NCI-H510A (cell line): ENCODE measurements around the gene C1QC.

ENCODE experiments used
- DNase-seq: peaks from one replicate; lab custom pipeline; 2025; lab: John Stamatoyannopoulos, UW

The C1QC gene

DNA sequence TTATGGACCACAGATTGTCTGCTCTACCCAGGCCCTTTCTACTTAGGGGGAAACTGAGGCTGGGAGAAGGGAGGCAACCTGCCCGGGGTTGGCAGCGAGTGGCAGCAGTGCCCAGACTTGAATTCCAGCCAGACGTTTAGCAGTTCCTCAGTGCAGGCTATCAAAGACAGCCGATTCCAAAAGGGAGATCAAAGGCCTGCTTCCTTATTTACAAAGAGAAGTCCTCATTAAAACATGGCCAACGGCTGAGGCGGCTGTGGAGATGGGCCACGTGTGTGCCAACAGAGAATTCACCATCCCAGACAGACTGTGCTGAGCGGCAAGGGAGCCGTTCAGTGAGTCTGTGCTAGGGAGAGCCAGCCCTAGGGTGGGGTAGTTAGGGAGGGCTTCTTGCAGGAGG, 37.3 kb downstream of the C1QC start:
- no peak for DNase-seq

DNA sequence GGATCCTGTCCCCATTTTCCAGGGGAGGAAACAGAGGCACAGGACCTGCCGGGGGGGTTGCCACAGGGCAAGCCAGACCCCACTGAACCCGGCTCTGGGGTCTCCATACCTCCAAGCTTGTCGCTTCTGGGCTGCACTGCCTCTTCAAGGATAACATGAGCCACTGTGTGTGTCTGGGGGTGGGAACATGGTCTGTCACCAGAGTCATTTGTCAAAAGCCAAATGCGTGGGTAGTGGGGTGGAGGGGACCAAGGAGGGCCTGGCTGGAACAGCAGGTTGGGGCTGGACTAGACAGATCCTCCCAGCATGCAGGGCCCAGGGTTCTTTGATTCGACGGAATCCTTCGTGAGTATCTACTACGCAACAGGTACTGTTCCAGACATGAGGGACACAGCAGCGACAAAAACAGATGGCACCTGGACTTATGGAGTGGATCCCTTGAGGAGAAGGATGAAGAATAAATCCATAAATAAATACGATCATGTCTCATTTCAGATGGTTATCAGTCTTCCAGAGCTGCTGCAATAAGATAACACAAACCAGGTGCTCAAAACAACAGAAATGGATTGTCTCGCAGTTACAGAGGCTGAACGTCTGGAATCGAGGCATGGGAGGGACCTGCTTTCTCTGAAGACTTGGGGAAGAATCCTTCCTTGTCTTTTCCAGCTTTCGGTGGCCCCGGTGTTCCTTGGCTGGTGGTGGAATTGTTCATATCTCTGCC, 38.3 kb downstream of the C1QC start:
- no peak for DNase-seq

DNA sequence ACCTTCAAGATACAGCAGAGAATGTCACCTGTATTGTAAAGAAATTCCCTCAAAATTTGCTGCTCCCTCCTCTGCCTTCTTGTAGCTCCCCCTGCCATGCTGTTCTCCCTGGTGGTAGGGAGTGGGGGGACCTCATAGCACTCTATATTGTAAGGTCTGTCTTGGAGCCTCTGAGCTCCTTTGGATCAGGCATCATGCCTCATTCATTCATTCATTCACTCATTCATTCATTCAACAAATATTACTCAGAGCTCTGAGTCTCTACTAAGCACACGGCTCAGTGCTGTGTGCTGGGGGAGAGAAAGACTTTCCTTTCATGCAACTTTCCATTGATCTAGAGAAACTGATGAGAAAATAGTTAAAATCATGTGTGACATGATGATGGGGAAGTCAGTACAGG, 40.1 kb downstream of the C1QC start:
- DNase-seq: no peak

DNA sequence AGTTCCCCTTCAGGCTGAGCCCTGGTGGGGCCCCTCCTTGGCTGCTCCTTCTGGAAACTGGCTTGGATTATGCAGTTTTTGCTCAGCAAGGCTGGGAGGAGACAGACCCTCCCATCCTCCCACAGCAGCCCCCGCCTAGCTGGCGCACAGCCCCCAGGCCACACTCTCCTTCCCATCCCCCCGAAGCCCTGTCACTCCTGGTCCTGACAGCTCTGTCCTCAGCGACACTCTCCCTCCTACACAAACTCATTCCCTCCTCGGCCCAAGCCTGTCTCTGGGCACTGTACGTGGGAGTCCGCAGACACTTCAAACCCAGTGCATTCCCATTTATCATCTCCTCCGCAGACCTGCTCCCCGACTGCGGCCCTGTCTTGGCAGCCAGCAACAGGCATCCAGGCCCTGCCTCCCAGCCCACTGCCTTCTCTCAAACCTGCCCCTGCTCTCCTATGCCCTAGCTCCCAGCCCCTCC, 42.2 kb downstream of the C1QC start:
- no peak for DNase-seq

DNA sequence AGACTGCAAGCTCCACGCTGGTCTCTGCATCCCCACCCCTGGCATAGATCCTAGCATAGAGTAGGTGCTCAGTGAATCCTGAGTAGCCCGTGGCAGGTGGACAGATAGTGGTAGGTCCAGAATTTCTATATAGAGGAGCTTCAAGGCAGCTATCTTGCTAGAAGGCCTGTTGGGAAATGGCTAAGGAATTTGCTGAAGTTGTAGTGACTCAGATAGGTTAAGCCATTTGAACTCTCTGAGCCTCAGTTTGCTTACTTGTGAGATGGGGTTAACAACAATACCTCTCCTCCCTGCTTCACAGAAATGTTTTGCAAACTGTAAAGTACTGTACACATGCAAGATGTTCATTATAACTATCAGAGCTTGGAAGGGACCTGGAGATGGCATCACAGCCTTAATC, 43.8 kb downstream of the C1QC start:
- DNase-seq: no peak

DNA sequence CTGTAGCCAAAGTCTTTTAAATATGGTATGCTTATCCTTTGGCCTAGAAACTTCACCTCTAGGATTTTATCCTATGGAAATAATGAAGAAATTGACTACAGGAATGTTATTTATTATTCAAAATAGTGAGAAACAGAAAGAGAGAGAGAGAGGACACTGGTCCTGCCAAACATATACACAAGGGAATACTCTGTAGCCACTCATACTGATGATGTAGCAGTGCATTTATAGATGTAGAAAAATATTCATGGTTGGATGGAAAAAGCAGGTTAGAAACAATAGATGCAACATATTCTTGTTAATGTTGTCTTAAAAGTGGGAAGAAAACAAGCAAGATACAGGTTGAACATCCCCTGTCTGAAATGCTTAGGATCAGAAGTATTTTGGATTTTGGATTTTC, 45.0 kb downstream of the C1QC start:
- no peak for DNase-seq

DNA sequence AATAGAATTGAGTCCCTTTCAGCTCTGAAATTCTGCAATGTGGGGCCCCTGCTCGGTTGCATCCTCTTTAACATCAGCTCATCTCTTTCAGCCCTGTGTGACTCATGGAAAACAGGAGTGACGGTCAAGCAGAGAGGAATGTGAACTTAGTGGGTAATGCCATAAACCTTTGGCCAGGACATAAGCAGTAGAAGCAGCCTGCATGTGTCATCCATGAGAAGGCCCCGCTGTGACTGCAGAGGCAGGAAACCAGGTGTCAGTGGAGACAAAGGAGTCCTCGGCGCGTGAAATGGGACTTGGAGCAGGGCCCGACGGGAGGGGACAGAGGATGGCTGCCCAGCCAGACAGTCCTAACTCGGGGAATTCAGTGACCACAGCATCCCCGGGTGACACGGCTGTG, 46.1 kb downstream of the C1QC start:
- DNase-seq: peak; percentile 14

DNA sequence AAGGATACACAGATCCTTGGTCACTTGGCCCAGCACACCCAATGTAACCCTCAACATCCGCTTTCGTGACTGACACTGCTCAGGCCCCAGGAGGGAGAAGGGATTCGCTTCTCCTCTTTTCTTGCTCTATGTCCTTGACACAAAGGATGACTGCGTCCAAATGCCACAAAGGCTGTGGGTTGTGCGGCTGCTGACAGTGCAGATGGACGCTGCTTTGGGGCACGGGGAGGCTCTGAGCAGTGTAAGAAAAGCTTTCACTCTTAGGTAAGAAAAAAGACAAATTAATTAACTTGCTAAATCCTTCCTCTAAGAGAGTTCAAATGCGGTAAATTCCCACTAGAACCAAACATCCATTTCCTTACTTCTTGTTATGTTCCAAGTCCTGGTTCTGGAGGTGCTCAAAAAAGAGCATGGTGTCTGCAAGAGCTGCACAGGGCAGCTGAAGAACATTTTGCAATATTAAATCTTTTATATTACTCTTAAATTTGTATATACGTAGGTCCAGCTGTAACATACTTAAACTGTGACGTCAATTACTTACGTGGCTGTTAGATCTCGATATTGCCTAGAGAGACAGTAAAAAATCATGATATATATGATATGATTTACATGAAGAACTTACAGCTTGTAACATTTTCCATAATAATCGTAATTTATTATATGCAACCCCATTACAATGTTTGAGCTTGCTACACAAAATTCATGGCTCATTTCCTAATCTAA, 47.8 kb downstream of the C1QC start:
- no peak for DNase-seq

DNA sequence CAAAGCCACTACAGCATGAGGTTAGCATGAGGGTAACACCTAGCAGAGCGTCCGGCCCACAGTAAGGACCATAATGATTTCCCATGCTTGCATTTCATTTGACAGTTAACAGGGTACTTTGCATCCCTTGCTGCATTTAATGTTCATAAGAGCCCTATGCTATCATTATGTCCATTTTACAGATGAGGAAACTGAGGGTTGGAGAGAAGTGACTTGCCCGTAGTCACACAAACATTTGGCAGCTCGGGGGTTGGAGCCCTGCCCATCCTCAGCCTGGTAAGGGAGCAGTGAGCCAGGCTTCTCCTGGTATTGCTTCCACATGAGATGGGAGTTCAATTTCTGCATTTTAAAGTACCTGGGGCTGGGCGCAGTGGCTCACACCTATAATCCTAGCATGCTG, 50.7 kb downstream of the C1QC start:
- no peak for DNase-seq

DNA sequence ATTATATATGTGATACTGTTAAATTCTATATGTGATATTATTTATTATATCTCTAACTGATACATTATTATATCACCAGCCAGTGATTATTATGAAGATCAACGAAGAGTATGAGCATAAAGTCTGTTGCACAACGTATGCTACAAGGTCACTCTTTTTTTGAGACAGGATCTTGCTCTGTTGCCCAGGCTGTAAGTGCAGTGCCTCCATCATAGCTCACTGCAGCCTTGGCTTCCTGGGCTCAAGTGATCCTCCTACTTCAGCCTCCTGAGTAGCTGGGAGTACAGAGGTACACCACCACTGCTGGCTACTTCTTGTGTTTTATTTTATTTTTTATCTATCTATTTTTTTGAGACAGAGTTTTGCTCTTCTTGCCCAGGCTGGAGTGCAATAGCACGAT, 53.2 kb downstream of the C1QC start:
- DNase-seq: no peak
